Measurements from ENCODE around the gene IL13. TPM values are rescaled to one million over a fixed set of nuclear protein-coding genes. Genes with fewer than 3 reads are reported as not detected.

The IL13 gene
- total and polyA plus RNA-seq, 10 of the 15 experiments (the other 5 are each of a cell fraction or from before 2014, with no cell fraction given) = 0.06 to 0.40 (median 0.11) TPM; not detected in 6

DNA sequence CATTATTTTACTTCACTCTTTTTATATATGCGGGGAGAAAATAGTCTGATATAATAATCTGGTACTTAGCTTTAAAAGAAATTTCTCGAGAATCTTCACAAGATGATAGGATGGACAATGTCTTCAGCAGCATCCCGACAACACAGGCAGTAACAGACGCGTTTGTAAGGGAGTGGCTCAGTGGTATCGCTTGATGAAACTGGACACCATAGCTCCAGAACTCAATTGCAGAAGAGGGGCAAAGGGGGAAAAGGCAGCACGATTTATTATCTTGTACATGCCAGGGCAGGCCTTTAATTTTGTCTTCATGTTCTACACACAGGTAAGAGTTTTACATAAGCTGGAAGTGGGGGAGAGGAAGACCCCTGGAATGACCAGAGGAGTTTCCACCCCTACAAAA lies 31.5 kb downstream of the IL13 start:
- H3K9ac ChIP-seq (ENCODE audit: control insufficient read depth, insufficient read depth, low read length) = no peak overlapping the region
- ATAC-seq = no peak
- no peak overlapping the region for H3K4me2 ChIP-seq (ENCODE audit: control insufficient read depth, insufficient read depth)
- intact Hi-C loops (cut with micrococcal nuclease; ENCODE audit: unreplicated experiment) = loop anchor here (2.0 kb wide), 1 partner anchor 27 kb away; no protein-coding TSS in a partner anchor
- 99% methylated on average over 7 of the region's 7 CpGs for WGBS (ENCODE audit: insufficient coverage, insufficient replicate concordance, low lambda C conversion rate, missing lambda C conversion rate)
- no peak overlapping the region for H2AFZ ChIP-seq (ENCODE audit: control insufficient read depth, low read depth, low read length)
- RAD21 ChIA-PET (ENCODE audit: unreplicated experiment) = interaction anchor here (0.9 to 8.2 kb wide), 14 partner anchors 11 to 130 kb away, joined by 3 to 95 read pairs (median 5); partner anchors contain the start of genes IL4 and KIF3A
- POLR2A ChIA-PET = interaction anchor here (0.6 to 8.8 kb wide), 14 partner anchors 13 to 87 kb away, joined by 3 to 79 read pairs (median 3); partner anchors contain the start of gene IL4
- SMC1A ChIA-PET (ENCODE audit: uncharacterized antibody, unreplicated experiment) = interaction anchor here (0.7 to 8.8 kb wide), 23 partner anchors 13 to 162 kb away, joined by 3 to 116 read pairs (median 4); partner anchors contain the start of genes IL13, IL4 and KIF3A
- H3K4me3 ChIP-seq = no peak overlapping the region
- no peak for TF ChIP-seq SRF (IDR thresholded peaks at IDR 0.05; ENCODE audit: low read depth in 2 of 2, low read length in 2 of 2)
- TF ChIP-seq, protein P1, sequence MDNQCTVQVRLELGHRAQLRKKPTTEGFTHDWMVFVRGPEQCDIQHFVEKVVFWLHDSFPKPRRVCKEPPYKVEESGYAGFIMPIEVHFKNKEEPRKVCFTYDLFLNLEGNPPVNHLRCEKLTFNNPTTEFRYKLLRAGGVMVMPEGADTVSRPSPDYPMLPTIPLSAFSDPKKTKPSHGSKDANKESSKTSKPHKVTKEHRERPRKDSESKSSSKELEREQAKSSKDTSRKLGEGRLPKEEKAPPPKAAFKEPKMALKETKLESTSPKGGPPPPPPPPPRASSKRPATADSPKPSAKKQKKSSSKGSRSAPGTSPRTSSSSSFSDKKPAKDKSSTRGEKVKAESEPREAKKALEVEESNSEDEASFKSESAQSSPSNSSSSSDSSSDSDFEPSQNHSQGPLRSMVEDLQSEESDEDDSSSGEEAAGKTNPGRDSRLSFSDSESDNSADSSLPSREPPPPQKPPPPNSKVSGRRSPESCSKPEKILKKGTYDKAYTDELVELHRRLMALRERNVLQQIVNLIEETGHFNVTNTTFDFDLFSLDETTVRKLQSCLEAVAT (IDR thresholded peaks at IDR 0.05) = peak; percentile 51
- no peak for TF ChIP-seq RAD21 (IDR thresholded peaks at IDR 0.05; ENCODE audit: insufficient read depth, low read depth, low read length)
- CTCF ChIA-PET = interaction anchor here (0.9 to 4.4 kb wide), 6 partner anchors 11 to 118 kb away, joined by 3 to 20 read pairs (median 6); no protein-coding TSS in a partner anchor
- in situ Hi-C loops (cut with MboI) = no loop called here
- H3K27me3 ChIP-seq (replicated peaks in 1 of 2; ENCODE audit: control insufficient read depth in 2 of 2, insufficient read depth in 2 of 2, low read length in 1 of 2) = no peaks in the 10 kb centered on the region
- FAIRE-seq = no peak
- H4K20me1 ChIP-seq (ENCODE audit: control insufficient read depth, insufficient read depth) = no peaks in the 10 kb centered on the region
- H3K27ac ChIP-seq (ENCODE audit: control insufficient read depth, insufficient read depth) = no peak overlapping the region
- H3K36me3 ChIP-seq (ENCODE audit: control insufficient read depth in 2 of 2, insufficient read depth in 2 of 2, low read length in 1 of 2) = no peaks in the 10 kb centered on the region
- H3K4me1 ChIP-seq (ENCODE audit: control insufficient read depth, insufficient read depth, low read length) = peaks cover 18% of the 10 kb centered on the region; the same call in 1 of the 2 replicates
- DNase-seq (ENCODE audit: low read depth, low spot score) = no peak
- H3K9me3 ChIP-seq (replicated peaks; ENCODE audit: control insufficient read depth, insufficient read depth, low read length) = no peaks in the 10 kb centered on the region; the same call in 2 of the 3 replicates
- H3K79me2 ChIP-seq (ENCODE audit: control insufficient read depth, insufficient read depth, low read length) = no peaks in the 10 kb centered on the region
- BruUV-seq (replicated peaks) = TSS peak; percentile 100

DNA sequence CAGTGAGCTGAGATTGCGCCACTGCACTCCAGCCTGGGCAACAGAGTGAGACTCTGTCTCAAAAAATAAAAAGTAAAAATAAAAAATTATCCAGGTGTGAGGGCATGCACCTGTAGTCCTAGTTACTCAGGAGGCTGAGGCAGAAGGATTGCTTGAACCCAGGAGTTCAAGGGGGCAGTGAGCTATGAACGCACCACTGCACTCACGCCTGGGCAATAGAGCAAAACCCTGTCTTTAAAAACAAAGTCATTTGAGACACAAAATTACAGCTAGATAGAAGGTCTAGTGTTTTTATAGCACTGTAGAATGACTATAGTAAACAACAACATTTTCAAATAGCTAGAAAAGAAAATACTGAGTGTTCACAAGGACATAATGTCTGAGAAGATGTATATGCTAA lies 32.2 kb downstream of the IL13 start:
- Histone ChIP-seq H3K9me3 (replicated peaks; ENCODE audit: control insufficient read depth, insufficient read depth, low read length) (no peaks in the 10 kb centered on the region; the same call in 2 of the 3 replicates), H3K27me3 (replicated peaks in 1 of 2; ENCODE audit: control insufficient read depth in 2 of 2, insufficient read depth in 2 of 2, low read length in 1 of 2) (no peaks in the 10 kb centered on the region), H4K20me1 (ENCODE audit: control insufficient read depth, insufficient read depth) (no peaks in the 10 kb centered on the region), H3K27ac (ENCODE audit: control insufficient read depth, insufficient read depth) (no peak overlapping the region), H3K4me1 (ENCODE audit: control insufficient read depth, insufficient read depth, low read length) (peaks cover 18% of the 10 kb centered on the region; the same call in 1 of the 2 replicates), H3K4me3 (no peak overlapping the region), H3K9ac (ENCODE audit: control insufficient read depth, insufficient read depth, low read length) (no peak overlapping the region), H3K36me3 (ENCODE audit: control insufficient read depth in 2 of 2, insufficient read depth in 2 of 2, low read length in 1 of 2) (no peaks in the 10 kb centered on the region), H3K79me2 (ENCODE audit: control insufficient read depth, insufficient read depth, low read length) (no peaks in the 10 kb centered on the region), H2AFZ (ENCODE audit: control insufficient read depth, low read depth, low read length) (no peak overlapping the region), H3K4me2 (ENCODE audit: control insufficient read depth, insufficient read depth) (no peak overlapping the region)
- CTCF ChIA-PET = interaction anchor here (0.6 to 2.8 kb wide), 6 partner anchors 11 to 117 kb away, joined by 3 to 10 read pairs (median 4); partner anchors contain the start of gene IL4
- intact Hi-C loops (cut with micrococcal nuclease; ENCODE audit: unreplicated experiment) = no loop called here
- no TSS peak for BruUV-seq (replicated peaks)
- RAD21 ChIA-PET (ENCODE audit: unreplicated experiment) = interaction anchor here (1.2 to 8.2 kb wide), 7 partner anchors 13 to 65 kb away, joined by 3 to 95 read pairs (median 8); partner anchors contain the start of genes IL4 and KIF3A
- 0 out of 2 replicates have a peak, but pooled peaks have one; percentile 9 for TF ChIP-seq HDGF (IDR thresholded peaks at IDR 0.05)
- no peak for TF ChIP-seq POLR2AphosphoS5 (IDR thresholded peaks at IDR 0.05; ENCODE audit: low read length)
- no peak for FAIRE-seq
- in situ Hi-C loops (cut with MboI) = no loop called here
- SMC1A ChIA-PET (ENCODE audit: uncharacterized antibody, unreplicated experiment) = interaction anchor here (0.7 to 8.8 kb wide), 18 partner anchors 13 to 163 kb away, joined by 3 to 116 read pairs (median 4); partner anchors contain the start of genes IL4 and KIF3A
- ATAC-seq = no peak
- DNase-seq (ENCODE audit: low read depth, low spot score) = no peak
- POLR2A ChIA-PET = interaction anchor here (0.8 to 8.8 kb wide), 8 partner anchors 9 to 52 kb away, joined by 3 to 79 read pairs (median 5); partner anchors contain the start of gene IL4
- 100% methylated on average over 3 of the region's 3 CpGs for WGBS (ENCODE audit: insufficient coverage, insufficient replicate concordance, low lambda C conversion rate, missing lambda C conversion rate)

All from GM12878 (cell line).